Spleen (tissue), 11 donors: ENCODE measurements around the gene LGALS7. TPM values are rescaled to one million over a fixed set of nuclear protein-coding genes. Genes with fewer than 3 reads are reported as not detected.

ENCODE experiments used
- DNase-seq: peaks from one replicate; pipeline ENCODE4 v3.0.0-alpha.2; 2020
- H3K27ac ChIP-seq, 8 donors: fragments of 200-600 bp; sonication (generic) in 7 of 8; 1 replicate in 4 of 8; 2 replicates in 4 of 8; pipeline versions ENCODE4 v1.5.0 to v1.8.0; 2016 to 2021; ENCODE audit warnings: inconsistent platforms in 4 of 8, mild to moderate bottlenecking in 4 of 8, moderate library complexity in 1 of 8
- H3K27me3 ChIP-seq, 7 donors: fragments of 200-600 bp; sonication (generic) in 6 of 7; replicated peaks in 1 of 7; 1 replicate in 4 of 7; 2 replicates in 3 of 7; pipeline versions ENCODE4 v1.5.0 to v1.8.0; 2016 to 2021; ENCODE audit warnings: inconsistent platforms in 3 of 7, mild to moderate bottlenecking in 1 of 7
- H3K36me3 ChIP-seq, 6 donors: fragments of 200-600 bp; sonication (generic) in 5 of 6; 1 replicate in 4 of 6; 2 replicates in 2 of 6; pipeline versions ENCODE4 v1.5.0 to v1.8.0; 2016 to 2021; ENCODE audit warnings: inconsistent platforms in 2 of 6
- H3K4me1 ChIP-seq, 6 donors: fragments of 200-600 bp; sonication (generic) in 5 of 6; 1 replicate in 3 of 6; 2 replicates in 3 of 6; pipeline versions ENCODE4 v1.5.0 to v1.8.0; 2016 to 2021; ENCODE audit warnings: inconsistent platforms in 3 of 6
- H3K4me3 ChIP-seq, 8 donors: fragments of 200-600 bp; sonication (generic) in 7 of 8; 1 replicate in 4 of 8; 2 replicates in 4 of 8; pipeline versions ENCODE4 v1.5.0 to v1.8.0; 2016 to 2021; ENCODE audit warnings: inconsistent platforms in 4 of 8, mild to moderate bottlenecking in 4 of 8, moderate library complexity in 2 of 8
- H3K9me3 ChIP-seq, 8 donors: fragments of 200-600 bp; sonication (generic) in 7 of 8; 1 replicate in 4 of 8; 2 replicates in 4 of 8; pipeline versions ENCODE4 v1.5.0 to v1.8.0; 2016 to 2021; ENCODE audit warnings: inconsistent platforms in 4 of 8
- CTCF ChIP-seq, 11 experiments: fragments of 200-600 bp in 7 of 11; fragments of 450-650 bp in 4 of 11; sonication (generic) in 4 of 11; IDR thresholded peaks in 8 of 11; conservative IDR thresholded peaks in 3 of 11; 1 replicate in 7 of 11; 2 replicates in 4 of 11; pipeline versions ENCODE4 v1.4.0 to v1.8.0; 2016 to 2021; ENCODE audit warnings: antibody characterized with exemption in 11 of 11, inconsistent platforms in 4 of 11, mild to moderate bottlenecking in 1 of 11
- POLR2A ChIP-seq, 3 donors: fragments of 450-650 bp; IDR thresholded peaks; one replicate each; pipeline ENCODE4 v1.5.1; 2017; ENCODE audit warnings: antibody characterized with exemption in 3 of 3, mild to moderate bottlenecking in 1 of 3
- POLR2AphosphoS5 ChIP-seq, 3 donors: sonication (generic); formaldehyde crosslinking; IDR thresholded peaks; one replicate each; pipeline ENCODE4 v1.5.1; 2017; ENCODE audit warnings: antibody characterized with exemption in 3 of 3
- WGBS, 5 donors: extraction: QIAGEN DNeasy Blood & Tissue Kit in 3 of 5; methylation state at CpG; one replicate each; pipeline versions ENCODE4 v1.1.5 to v1.1.7; 2013 to 2018; 5-methylcytosine and 5-hydroxymethylcytosine counted together
- intact Hi-C: fragments of 100-400 bp; cut with DNase I; formaldehyde crosslinking; loops from one replicate; pipeline ENCODE4 v1.15.0; 2023; ENCODE audit warnings: low total_unique reads
- polyA plus RNA-seq, 3 donors: library from polyadenylated mRNA; stranded (reverse); fragments of 200-250 nt; gene quantifications; one replicate each; pipeline ENCODE4 v1.2.1, GENCODE V29; 2013
- total RNA-seq, 7 donors: library from RNA; depleted of rRNA in 3 of 7; stranded (reverse); fragments of >200 nt in 3 of 7; fragmentation: NEBNext Ultra II Directional in 4 of 7; extraction: Animal tissue kit (Norgen Biotek cat#: 25700) in 4 of 7; gene quantifications; one replicate each; pipeline versions ENCODE4 v1.1.0 to v1.2.1, GENCODE V29; 2016 to 2021
- donor health status: healthy with polysubstance abuse.
- donor health status: DM: no; HTN: no; CAD: no; lungs with moderate emphysema.
- donor health status: DM: no; HTN: no; CAD: no.
- donor health status: Bipolar disorder and iron deficiency.
- donor health status: healthy.
- donor health status: DM: no; HTN: no; CAD: no.
- donor health status: DM: yes; HTN: yes; CAD: no.

The LGALS7 gene
- total and polyA plus RNA-seq, 10 donors = 0.52 to 7.4 (median 4.7) TPM; not detected in 6

GRCh38 chr19:38735257-38735686 lies 38.0 kb downstream of the LGALS7 start:
- DNase-seq = peak; percentile 90
- peak overlapping the region; percentile 33 to 79 (median 42) for H3K4me3 ChIP-seq
- 16 to 38% (median 27%) methylated on average over 10 to 18 of the region's 18 CpGs for WGBS, 5 donors
- H3K9me3 ChIP-seq = no peaks in the 10 kb centered on the region
- peak; percentile 20 to 63 (median 56) for TF ChIP-seq POLR2AphosphoS5 (IDR thresholded peaks at IDR 0.05)
- TF ChIP-seq CTCF (IDR thresholded peaks at IDR 0.05 in 8 of 11, conservative IDR thresholded peaks at IDR 0.05 in 3 of 11) = no peak
- intact Hi-C loops = no loop called here
- H3K27ac ChIP-seq = peak overlapping the region; percentile 74 to 88 (median 83)
- peaks cover 0 to 24% (median 13%) of the 10 kb centered on the region in 6 donors for H3K36me3 ChIP-seq
- H3K27me3 ChIP-seq = peaks cover 0 to 15% (median 0%) of the 10 kb centered on the region in 7 donors
- peaks cover 21 to 79% (median 64%) of the 10 kb centered on the region in 6 donors for H3K4me1 ChIP-seq

- 10 to 30% (median 19%) methylated on average over 7 to 13 of the region's 13 CpGs for WGBS, 5 donors
- Histone ChIP-seq H3K4me3 (peak overlapping the region; percentile 33 to 79 (median 42)), H3K27me3 (peaks cover 0 to 15% (median 0%) of the 10 kb centered on the region in 7 donors), H3K27ac (peak overlapping the region; percentile 74 to 88 (median 83)), H3K4me1 (peaks cover 21 to 80% (median 67%) of the 10 kb centered on the region in 6 donors), H3K36me3 (peaks cover 0 to 31% (median 15%) of the 10 kb centered on the region in 6 donors), H3K9me3 (no peaks in the 10 kb centered on the region)
- peak; percentile 89 for DNase-seq
- TF ChIP-seq CTCF (IDR thresholded peaks at IDR 0.05 in 8 of 11, conservative IDR thresholded peaks at IDR 0.05 in 3 of 11) (no peak), POLR2AphosphoS5 (IDR thresholded peaks at IDR 0.05) (peak; percentile 36 to 78 (median 65)), POLR2A (IDR thresholded peaks at IDR 0.05) (no peak)
- intact Hi-C loops = no loop called here
Measured at GRCh38 chr19:38734426-38735256, 38.7 kb downstream of the LGALS7 start.

GRCh38 chr19:38734176-38734425 lies 39.2 kb downstream of the LGALS7 start:
- 15 to 33% (median 26%) methylated on average over 3 to 4 of the region's 4 CpGs for WGBS, 5 donors
- H3K4me1 ChIP-seq = peaks cover 22 to 83% (median 72%) of the 10 kb centered on the region in 6 donors
- H3K36me3 ChIP-seq = peaks cover 0 to 36% (median 21%) of the 10 kb centered on the region in 6 donors
- no peak for TF ChIP-seq POLR2AphosphoS5 (IDR thresholded peaks at IDR 0.05)
- no peak for TF ChIP-seq POLR2A (IDR thresholded peaks at IDR 0.05)
- TF ChIP-seq CTCF (IDR thresholded peaks at IDR 0.05 in 8 of 11, conservative IDR thresholded peaks at IDR 0.05 in 3 of 11) = no peak
- no peak for DNase-seq
- intact Hi-C loops = no loop called here
- H3K9me3 ChIP-seq = no peaks in the 10 kb centered on the region
- H3K4me3 ChIP-seq = peak overlapping the region in 6 of 8 donors; percentile 33 to 79 (median 44)
- H3K27me3 ChIP-seq = peaks cover 0 to 15% (median 0%) of the 10 kb centered on the region in 7 donors
- H3K27ac ChIP-seq = peak overlapping the region; percentile 74 to 88 (median 83)

GRCh38 chr19:38733493-38734175 lies 39.7 kb downstream of the LGALS7 start:
- intact Hi-C loops = no loop called here
- no peak for TF ChIP-seq POLR2A (IDR thresholded peaks at IDR 0.05)
- no peak for TF ChIP-seq CTCF (IDR thresholded peaks at IDR 0.05 in 8 of 11, conservative IDR thresholded peaks at IDR 0.05 in 3 of 11)
- peak in 2 of 3 donors; percentile 47 to 52 for TF ChIP-seq POLR2AphosphoS5 (IDR thresholded peaks at IDR 0.05)
- no peak for DNase-seq
- H3K4me3 ChIP-seq = peak overlapping the region in 2 of 8 donors; percentile 46 to 79
- H3K36me3 ChIP-seq = peaks cover 0 to 41% (median 26%) of the 10 kb centered on the region in 6 donors
- H3K9me3 ChIP-seq = no peaks in the 10 kb centered on the region
- WGBS, 5 donors = 38 to 61% (median 57%) methylated on average over 6 of the region's 6 CpGs
- H3K27ac ChIP-seq = peak overlapping the region; percentile 74 to 88 (median 83)
- H3K4me1 ChIP-seq = peaks cover 25 to 88% (median 77%) of the 10 kb centered on the region in 6 donors
- H3K27me3 ChIP-seq = peaks cover 0 to 15% (median 0%) of the 10 kb centered on the region in 7 donors
